Tibial artery (tissue), 4 donors: ENCODE measurements around the gene PTPRR.

ENCODE experiments used
- DNase-seq, 2 donors: peaks; one replicate each; pipeline ENCODE4 v3.0.0-alpha.2; 2019
- H3K27ac ChIP-seq, 2 donors: fragments of 200-600 bp; sonication (generic) in 1 of 2; 1 replicate in 1 of 2; 2 replicates in 1 of 2; pipeline ENCODE4 v1.5.1; 2018 to 2019; ENCODE audit warnings: mild to moderate bottlenecking in 1 of 2
- H3K27me3 ChIP-seq, 2 donors: fragments of 200-600 bp; sonication (generic) in 1 of 2; one replicate each; pipeline versions ENCODE4 v1.5.1 to v1.6.0; 2016 to 2019
- H3K36me3 ChIP-seq, 3 donors: fragments of 200-600 bp; sonication (generic) in 2 of 3; one replicate each; pipeline ENCODE4 v1.5.1; 2016 to 2019; ENCODE audit warnings: mild to moderate bottlenecking in 2 of 3
- H3K4me1 ChIP-seq, 4 donors: fragments of 200-600 bp; sonication (generic) in 2 of 4; 1 replicate in 3 of 4; 2 replicates in 1 of 4; pipeline ENCODE4 v1.5.1; 2016 to 2019
- H3K4me3 ChIP-seq, 2 donors: fragments of 200-600 bp; sonication (generic) in 1 of 2; 1 replicate in 1 of 2; 2 replicates in 1 of 2; pipeline ENCODE4 v1.5.1; 2018 to 2019; ENCODE audit warnings: mild to moderate bottlenecking in 2 of 2
- H3K9me3 ChIP-seq, 3 donors: fragments of 200-600 bp; sonication (generic) in 1 of 3; one replicate each; pipeline ENCODE4 v1.5.1; 2016 to 2019
- intact Hi-C: fragments of 100-400 bp; cut with DNase I; formaldehyde crosslinking; loops from one replicate; pipeline ENCODE4 v1.15.0; 2023; ENCODE audit warnings: low total_unique reads
- TF ChIP-seq, protein P1 (sequence below), 2 experiments: fragments of 200-600 bp in 1 of 2; fragments of 450-650 bp in 1 of 2; IDR thresholded peaks; one replicate each; pipeline ENCODE4 v1.5.1; 2017 to 2019; ENCODE audit warnings: antibody characterized with exemption in 2 of 2, mild to moderate bottlenecking in 1 of 2, moderate library complexity in 1 of 2

Gene PTPRR

DNA sequence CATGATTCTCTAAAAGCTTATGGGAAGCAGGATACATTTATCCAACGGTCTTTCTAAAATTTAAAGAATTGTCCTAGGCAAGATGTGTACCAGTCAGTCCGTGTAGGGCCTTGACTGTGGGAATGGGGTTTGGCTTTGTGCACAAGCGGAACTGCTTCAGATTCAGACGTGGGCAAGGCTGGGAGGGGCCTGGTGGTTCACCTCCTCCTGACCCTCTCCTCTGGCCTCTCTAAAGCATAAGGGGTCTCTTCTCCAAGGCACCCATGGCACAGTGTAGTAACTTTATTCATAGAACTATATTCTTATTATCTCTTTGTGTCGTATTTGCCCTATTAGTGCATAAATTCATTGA lies 162.1 kb downstream of the PTPRR start:
- H3K36me3 ChIP-seq: no peaks in the 10 kb centered on the region
- H3K4me1 ChIP-seq: peaks cover 0 to 17% (median 1%) of the 10 kb centered on the region in 4 donors
- intact Hi-C loops: no loop called here
- H3K9me3 ChIP-seq: no peaks in the 10 kb centered on the region
- no peak overlapping the region for H3K4me3 ChIP-seq
- no peaks in the 10 kb centered on the region for H3K27me3 ChIP-seq
- no peak for DNase-seq
- H3K27ac ChIP-seq: no peak overlapping the region
- TF ChIP-seq, protein P1, sequence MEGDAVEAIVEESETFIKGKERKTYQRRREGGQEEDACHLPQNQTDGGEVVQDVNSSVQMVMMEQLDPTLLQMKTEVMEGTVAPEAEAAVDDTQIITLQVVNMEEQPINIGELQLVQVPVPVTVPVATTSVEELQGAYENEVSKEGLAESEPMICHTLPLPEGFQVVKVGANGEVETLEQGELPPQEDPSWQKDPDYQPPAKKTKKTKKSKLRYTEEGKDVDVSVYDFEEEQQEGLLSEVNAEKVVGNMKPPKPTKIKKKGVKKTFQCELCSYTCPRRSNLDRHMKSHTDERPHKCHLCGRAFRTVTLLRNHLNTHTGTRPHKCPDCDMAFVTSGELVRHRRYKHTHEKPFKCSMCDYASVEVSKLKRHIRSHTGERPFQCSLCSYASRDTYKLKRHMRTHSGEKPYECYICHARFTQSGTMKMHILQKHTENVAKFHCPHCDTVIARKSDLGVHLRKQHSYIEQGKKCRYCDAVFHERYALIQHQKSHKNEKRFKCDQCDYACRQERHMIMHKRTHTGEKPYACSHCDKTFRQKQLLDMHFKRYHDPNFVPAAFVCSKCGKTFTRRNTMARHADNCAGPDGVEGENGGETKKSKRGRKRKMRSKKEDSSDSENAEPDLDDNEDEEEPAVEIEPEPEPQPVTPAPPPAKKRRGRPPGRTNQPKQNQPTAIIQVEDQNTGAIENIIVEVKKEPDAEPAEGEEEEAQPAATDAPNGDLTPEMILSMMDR (IDR thresholded peaks at IDR 0.05): no peak

DNA sequence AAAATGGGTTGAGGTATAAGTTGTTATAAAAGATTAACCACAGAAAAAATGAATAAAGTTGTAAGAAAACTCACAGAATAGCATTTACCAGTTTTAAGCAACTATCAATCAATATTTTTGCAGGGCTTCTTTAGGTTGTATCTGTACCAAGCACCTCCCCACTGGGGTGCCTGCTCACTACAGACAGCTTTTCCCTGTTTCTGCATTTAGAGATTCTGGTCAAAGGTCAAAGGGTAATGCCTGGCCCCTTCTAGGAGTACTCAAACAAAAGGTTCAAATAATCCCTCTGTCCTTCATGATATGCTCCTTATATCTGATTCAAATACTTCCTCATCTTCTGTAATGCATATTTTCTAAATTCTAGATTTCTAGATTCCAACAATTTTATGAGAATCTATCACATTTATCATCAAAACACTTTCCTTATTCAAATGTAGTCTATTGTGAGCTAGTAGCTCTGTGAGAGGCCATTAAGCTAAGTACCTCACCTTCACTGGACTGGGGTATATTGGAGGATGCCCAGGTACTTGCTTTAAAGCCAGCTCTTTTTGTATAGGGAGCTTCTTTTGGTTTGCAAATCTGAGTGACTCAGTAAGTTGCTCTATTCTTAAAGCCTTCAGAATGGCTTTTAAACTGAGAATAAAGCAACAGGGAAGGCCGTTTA lies 162.6 kb downstream of the PTPRR start:
- Histone ChIP-seq H3K4me1 (peaks cover 0 to 22% (median 1%) of the 10 kb centered on the region in 4 donors), H3K9me3 (no peaks in the 10 kb centered on the region), H3K4me3 (no peak overlapping the region), H3K27me3 (no peaks in the 10 kb centered on the region), H3K27ac (no peak overlapping the region), H3K36me3 (no peaks in the 10 kb centered on the region)
- intact Hi-C loops: no loop called here
- TF ChIP-seq, protein P1 (IDR thresholded peaks at IDR 0.05): no peak
- DNase-seq: no peak

DNA sequence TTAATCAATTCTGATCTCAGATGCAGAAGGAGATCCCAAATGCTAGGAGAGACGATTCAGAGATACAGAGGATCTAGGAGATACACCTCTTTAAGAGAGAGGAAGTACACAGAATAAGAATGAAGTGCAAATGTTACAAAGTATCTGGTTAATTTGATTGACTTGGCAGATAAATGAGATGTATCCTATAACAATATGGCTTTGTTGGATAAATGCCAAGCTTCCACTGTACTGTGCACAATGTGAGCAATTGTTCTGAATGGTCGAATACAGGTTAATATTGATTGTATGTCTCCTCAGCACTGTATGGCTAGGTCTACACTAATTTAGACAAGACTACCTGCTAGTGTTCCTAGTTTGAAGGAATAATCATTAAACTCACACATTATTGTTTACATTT lies 163.7 kb downstream of the PTPRR start:
- Histone ChIP-seq H3K9me3 (no peaks in the 10 kb centered on the region), H3K27ac (no peak overlapping the region), H3K4me3 (no peak overlapping the region), H3K4me1 (peaks cover 0 to 22% (median 1%) of the 10 kb centered on the region in 4 donors), H3K27me3 (no peaks in the 10 kb centered on the region), H3K36me3 (no peaks in the 10 kb centered on the region)
- TF ChIP-seq, protein P1 (IDR thresholded peaks at IDR 0.05): no peak
- intact Hi-C loops: no loop called here
- DNase-seq: no peak

DNA sequence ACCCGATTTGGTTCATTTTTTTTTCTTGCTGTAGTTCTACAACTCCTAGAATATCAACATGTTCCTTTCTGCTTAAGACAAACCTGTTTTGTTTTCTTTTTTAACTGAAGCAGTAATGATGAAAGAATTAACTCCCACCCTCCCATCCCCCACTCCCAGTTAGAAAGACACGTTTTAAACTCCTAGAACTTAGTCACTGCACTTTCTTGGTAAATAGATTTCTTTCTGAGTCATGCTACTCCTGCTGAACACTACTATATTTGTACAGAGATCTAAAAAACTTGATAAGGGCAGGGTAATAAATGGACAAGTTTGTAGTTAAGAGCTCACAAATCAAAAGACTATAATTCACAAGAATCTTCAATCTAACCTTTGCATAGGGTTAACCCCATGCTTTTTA lies 164.4 kb downstream of the PTPRR start:
- Histone ChIP-seq H3K9me3 (no peaks in the 10 kb centered on the region), H3K27ac (peak overlapping the region; percentile 12 to 25), H3K27me3 (no peaks in the 10 kb centered on the region), H3K4me3 (no peak overlapping the region), H3K4me1 (peaks cover 0 to 22% (median 1%) of the 10 kb centered on the region in 4 donors), H3K36me3 (no peaks in the 10 kb centered on the region)
- intact Hi-C loops: no loop called here
- TF ChIP-seq, protein P1 (IDR thresholded peaks at IDR 0.05): no peak
- DNase-seq: no peak

DNA sequence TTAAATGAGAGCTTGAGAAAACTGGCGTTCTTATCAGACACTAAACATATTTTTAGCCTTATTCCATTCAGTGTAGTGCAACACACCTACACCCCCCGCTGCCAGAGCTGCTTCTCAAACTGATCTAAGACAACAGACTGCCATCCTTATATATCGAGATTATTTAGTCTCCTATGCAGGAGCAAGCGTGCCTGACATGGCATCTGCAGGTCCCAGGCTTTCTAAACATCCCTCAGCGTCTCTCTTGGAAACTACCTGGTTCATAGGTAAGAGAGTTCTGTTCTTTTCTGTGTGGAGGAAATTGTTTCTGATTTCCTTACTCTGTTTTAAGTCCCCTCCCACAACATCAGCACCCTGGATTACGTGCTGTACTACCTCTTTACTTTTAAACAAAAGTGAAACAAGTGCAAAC lies 166.2 kb downstream of the PTPRR start:
- H3K4me3 ChIP-seq: peak overlapping the region; percentile 39 to 43
- peaks cover 0 to 22% (median 1%) of the 10 kb centered on the region in 4 donors for H3K4me1 ChIP-seq
- peak overlapping the region in 1 of 2 donors; percentile 13 for H3K27ac ChIP-seq
- no peaks in the 10 kb centered on the region for H3K27me3 ChIP-seq
- DNase-seq: no peak
- H3K36me3 ChIP-seq: no peaks in the 10 kb centered on the region
- TF ChIP-seq, protein P1 (IDR thresholded peaks at IDR 0.05): no peak
- intact Hi-C loops: no loop called here
- H3K9me3 ChIP-seq: no peaks in the 10 kb centered on the region
